ENCODE data around the gene AAGAB.

GRCh38 chr15:67172172-67172571 is 82.3 kb downstream of the AAGAB start:
- no peak for TF ChIP-seq CTCF (IDR thresholded peaks at IDR 0.05; ENCODE audit: low read depth, low read length)
- TF ChIP-seq POLR2A (IDR thresholded peaks at IDR 0.05; ENCODE audit: extremely low read depth, insufficient read length): no peak
